ENCODE results near the gene SLBP. TPM values are rescaled to one million over a fixed set of nuclear protein-coding genes. Genes with fewer than 3 reads are reported as not detected.

Gene SLBP
- total and polyA plus RNA-seq, 4 donors: 25.1 to 35.1 (median 26.3) TPM

GRCh38 chr4:1643971-1644735 lies 68.0 kb downstream of the SLBP start:
- H3K4me1 ChIP-seq (ENCODE audit: control insufficient read depth in 1 of 2, insufficient read depth in 2 of 2, low read length in 2 of 2): no peaks in the 10 kb centered on the region
- 95% methylated on average over 48 of the region's 48 CpGs for WGBS, 2 donors
- DNase-seq: no peak
- no peaks in the 10 kb centered on the region for H3K27me3 ChIP-seq (ENCODE audit: control insufficient read depth in 1 of 2, insufficient read depth in 2 of 2, low read length in 1 of 2)
- H3K36me3 ChIP-seq (ENCODE audit: control insufficient read depth in 1 of 2, insufficient read depth in 2 of 2, low read length in 1 of 2): no peaks in the 10 kb centered on the region
- intact Hi-C loops (cut with DNase I): no loop called here
- H3K4me3 ChIP-seq (ENCODE audit: low read length in 2 of 2): no peak overlapping the region
- no peak for ATAC-seq (ENCODE audit: low FRiP score)
- no peaks in the 10 kb centered on the region for H3K9me3 ChIP-seq (ENCODE audit: control insufficient read depth, low read length)
- no peak overlapping the region for H3K27ac ChIP-seq (ENCODE audit: low read depth in 1 of 2, low read length in 2 of 2)

Other genes starting within 250 kb of the SLBP start
- 1 to 10 TPM; 1.5 to 1.9 TPM for gene FAM53A, start 28.0 kb downstream of the SLBP start, total RNA-seq
- under 1 TPM in 1 of 2 donors, not detected in 1; 0.77 TPM for gene FAM53A, start 28.0 kb downstream of the SLBP start, polyA plus RNA-seq
- 10 to 100 TPM; 24.9 to 26.6 TPM for gene TMEM129, start 9.0 kb upstream of the SLBP start, total RNA-seq
- 10 to 100 TPM; 14.8 to 36.4 TPM for gene TMEM129, start 9.0 kb upstream of the SLBP start, polyA plus RNA-seq
- 10 to 100 TPM in 1 of 2 donors, 1 to 10 TPM in 1; 7.6 to 16.1 TPM for gene TACC3, start 9.2 kb upstream of the SLBP start, total RNA-seq
- gene TACC3, start 9.2 kb upstream of the SLBP start, polyA plus RNA-seq: 1 to 10 TPM; 5.2 to 9.3 TPM
- gene FGFR3, start 81.0 kb upstream of the SLBP start, total RNA-seq: 1 to 10 TPM; 1.2 to 4.0 TPM
- gene FGFR3, start 81.0 kb upstream of the SLBP start, polyA plus RNA-seq: 1 to 10 TPM; 1.0 to 2.4 TPM
- gene LETM1, start 143.8 kb upstream of the SLBP start, total RNA-seq: 10 to 100 TPM; 25.3 to 25.6 TPM
- 10 to 100 TPM in 1 of 2 donors, 1 to 10 TPM in 1; 6.8 to 12.4 TPM for gene LETM1, start 143.8 kb upstream of the SLBP start, polyA plus RNA-seq
- gene NSD2, start 159.1 kb upstream of the SLBP start, total RNA-seq: 10 to 100 TPM; 47.2 to 56.6 TPM
- 10 to 100 TPM in 1 of 2 donors, 1 to 10 TPM in 1; 8.0 to 10.9 TPM for gene NSD2, start 159.1 kb upstream of the SLBP start, polyA plus RNA-seq

Measured in aorta (tissue), 5 donors.